Psoas muscle (tissue), 8 donors: Measurements from ENCODE around the gene HOXD9. TPM values are rescaled to one million over a fixed set of nuclear protein-coding genes. Genes with fewer than 3 reads are reported as not detected.
A peak's percentile ranks its signal among the peaks of the same experiment; 100 is the strongest.

ENCODE experiments used
- ATAC-seq, 4 donors: fragments of 200-7000 bp; cut with Tn5 transposase; one replicate each; pipeline ENCODE4 v1.9.1; 2020; ENCODE audit warnings: moderate library complexity in 3 of 4, mild to moderate bottlenecking in 2 of 4
- DNase-seq, 2 donors: peaks; one replicate each; pipeline ENCODE4 v3.0.0-alpha.2; 2020
- H3K27ac ChIP-seq: fragments of 200-600 bp; one replicate; pipeline ENCODE4 v1.8.0; 2022
- H3K27me3 ChIP-seq, 3 donors: fragments of 200-600 bp in 1 of 3; one replicate each; pipeline versions ENCODE4 v1.6.1 to v1.8.0; 2013 to 2022; ENCODE audit warnings: low read length in 2 of 3, mild to moderate bottlenecking in 2 of 3, moderate library complexity in 1 of 3; ENCODE audit not compliant: insufficient read depth in 3 of 3
- H3K36me3 ChIP-seq, 2 donors: fragments of 200-600 bp in 1 of 2; one replicate each; pipeline versions ENCODE4 v1.6.1 to v1.8.0; 2013 to 2022; ENCODE audit warnings: low read depth in 1 of 2, mild to moderate bottlenecking in 1 of 2, moderate library complexity in 1 of 2; ENCODE audit not compliant: insufficient read depth in 1 of 2
- H3K4me1 ChIP-seq: fragments of 200-600 bp; one replicate; pipeline ENCODE4 v1.8.0; 2022
- H3K4me3 ChIP-seq: fragments of 200-600 bp; one replicate; pipeline ENCODE4 v1.8.0; 2022; ENCODE audit warnings: mild to moderate bottlenecking
- H3K9me3 ChIP-seq: fragments of 200-600 bp; one replicate; pipeline ENCODE4 v1.8.0; 2022
- WGBS, 3 donors: extraction: QIAGEN DNeasy Blood & Tissue Kit; methylation state at CpG; one replicate each; pipeline versions ENCODE4 v1.1.6 to v1.1.7; 2013; 5-methylcytosine and 5-hydroxymethylcytosine counted together
- intact Hi-C, 2 donors: fragments of 100-400 bp; cut with DNase I; formaldehyde crosslinking; loops; one replicate each; pipeline versions ENCODE4 v1.11.0 to v1.14.2; 2022
- polyA plus RNA-seq, 3 donors: library from polyadenylated mRNA; stranded (reverse); fragments of 200-250 nt; gene quantifications; one replicate each; pipeline ENCODE4 v1.2.3, GENCODE V29; 2013
- total RNA-seq, 4 donors: library from RNA; stranded (reverse); fragmentation: NEBNext Ultra II Directional in 2 of 4; extraction: Animal tissue kit (Norgen Biotek cat#: 25700) in 2 of 4; gene quantifications; one replicate each; pipeline versions ENCODE4 v1.2.1 to v1.2.4, GENCODE V29; 2021 to 2023
- TF ChIP-seq, protein P1 (sequence below): fragments of 200-600 bp; IDR thresholded peaks from one replicate; pipeline ENCODE4 v1.8.0; 2022; ENCODE audit warnings: antibody characterized with exemption
- donor health status: healthy with polysubstance abuse.
- donor health status: DM: no; HTN: no; CAD: no; lungs with moderate emphysema.
- donor health status: Bipolar disorder and iron deficiency.
- donor health status: healthy.
- donor health status: DM: yes; HTN: yes; CAD: no.
- donor health status: DM: no; HTN: no; CAD: no.
- donor health status: DM: no; HTN: no; CAD: no.
- donor health status: DM: yes; HTN: yes; CAD: no.

HOXD9 gene
- total and polyA plus RNA-seq, 7 donors: 0.43 to 4.4 (median 1.7) TPM

DNA sequence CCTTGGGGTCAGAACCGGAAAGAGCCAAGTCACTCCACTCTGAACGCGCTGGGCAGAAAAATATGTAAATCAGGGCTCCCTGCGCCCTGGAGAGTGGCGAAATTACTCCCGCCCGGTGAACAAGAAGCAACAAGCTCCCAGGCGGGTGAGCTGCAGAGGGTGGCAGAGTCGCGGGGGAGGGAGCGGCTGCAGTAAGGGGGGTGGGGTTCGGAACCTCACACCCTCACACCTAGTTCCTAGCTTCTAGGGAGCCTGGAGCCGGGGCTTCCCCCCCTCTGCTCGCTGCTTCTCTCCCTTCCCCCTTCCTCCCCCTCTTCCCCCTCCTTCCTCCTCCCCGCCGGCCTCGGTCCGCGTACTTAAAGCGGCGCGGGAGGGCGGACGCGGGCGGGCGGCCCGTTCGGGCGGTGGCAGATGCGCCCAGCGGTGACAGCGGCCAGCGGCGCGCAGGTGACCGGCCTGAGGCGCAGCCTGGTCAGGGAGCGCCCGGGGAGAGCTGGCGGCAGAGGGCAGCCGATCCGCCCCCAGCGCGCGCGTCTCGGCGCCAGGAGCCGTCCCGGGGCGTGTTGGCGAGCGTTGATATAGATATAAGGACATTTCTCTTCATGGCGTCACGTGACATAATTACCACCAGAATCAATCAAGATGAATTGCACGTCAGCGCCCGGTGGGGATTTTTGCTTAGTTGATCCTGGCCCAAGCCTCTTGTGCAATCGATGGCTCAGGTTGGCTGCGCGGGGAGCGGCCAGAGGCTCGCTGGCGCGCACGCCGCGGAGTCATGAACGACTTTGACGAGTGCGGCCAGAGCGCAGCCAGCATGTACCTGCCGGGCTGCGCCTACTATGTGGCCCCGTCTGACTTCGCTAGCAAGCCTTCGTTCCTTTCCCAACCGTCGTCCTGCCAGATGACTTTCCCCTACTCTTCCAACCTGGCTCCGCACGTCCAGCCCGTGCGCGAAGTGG, 15.7 kb upstream of the HOXD9 start, which contains the start of gene HOXD11:
Gene HOXD11 (plus strand): TSS at position 700 of the 959 bp plus-strand sequence. CDS start 76 bp downstream, at position 776.
- intact Hi-C loops: no loop called here
- H3K4me3 ChIP-seq: peak within 1 kb of the TSS; percentile 54
- H3K4me1 ChIP-seq: peaks cover 14% of the 10 kb centered on the region
- ATAC-seq: peak; percentile 26 to 76 (median 68)
- H3K27me3 ChIP-seq: peaks cover 4 to 99% (median 62%) of the 10 kb centered on the region in 3 donors
- 2 to 3% (median 2%) methylated on average over 59 to 85 of the region's 85 CpGs for WGBS, 3 donors
- H3K9me3 ChIP-seq: no peaks in the 10 kb centered on the region
- H3K36me3 ChIP-seq: no peaks in the 10 kb centered on the region
- no peak within 1 kb of the TSS for H3K27ac ChIP-seq
- TF ChIP-seq, protein P1, sequence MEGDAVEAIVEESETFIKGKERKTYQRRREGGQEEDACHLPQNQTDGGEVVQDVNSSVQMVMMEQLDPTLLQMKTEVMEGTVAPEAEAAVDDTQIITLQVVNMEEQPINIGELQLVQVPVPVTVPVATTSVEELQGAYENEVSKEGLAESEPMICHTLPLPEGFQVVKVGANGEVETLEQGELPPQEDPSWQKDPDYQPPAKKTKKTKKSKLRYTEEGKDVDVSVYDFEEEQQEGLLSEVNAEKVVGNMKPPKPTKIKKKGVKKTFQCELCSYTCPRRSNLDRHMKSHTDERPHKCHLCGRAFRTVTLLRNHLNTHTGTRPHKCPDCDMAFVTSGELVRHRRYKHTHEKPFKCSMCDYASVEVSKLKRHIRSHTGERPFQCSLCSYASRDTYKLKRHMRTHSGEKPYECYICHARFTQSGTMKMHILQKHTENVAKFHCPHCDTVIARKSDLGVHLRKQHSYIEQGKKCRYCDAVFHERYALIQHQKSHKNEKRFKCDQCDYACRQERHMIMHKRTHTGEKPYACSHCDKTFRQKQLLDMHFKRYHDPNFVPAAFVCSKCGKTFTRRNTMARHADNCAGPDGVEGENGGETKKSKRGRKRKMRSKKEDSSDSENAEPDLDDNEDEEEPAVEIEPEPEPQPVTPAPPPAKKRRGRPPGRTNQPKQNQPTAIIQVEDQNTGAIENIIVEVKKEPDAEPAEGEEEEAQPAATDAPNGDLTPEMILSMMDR: no peak
- DNase-seq: no peak

- 1 to 4% (median 3%) methylated on average over 25 to 59 of the region's 59 CpGs for WGBS, 3 donors
- H3K4me3 ChIP-seq: no peak overlapping the region
- ATAC-seq (no peak), DNase-seq (no peak)
- H3K36me3 ChIP-seq: no peaks in the 10 kb centered on the region
- TF ChIP-seq, protein P1: no peak
- intact Hi-C loops: no loop called here
- peaks cover 4 to 99% (median 68%) of the 10 kb centered on the region in 3 donors for H3K27me3 ChIP-seq
- H3K9me3 ChIP-seq: no peaks in the 10 kb centered on the region
- no peak overlapping the region for H3K27ac ChIP-seq
- peaks cover 14% of the 10 kb centered on the region for H3K4me1 ChIP-seq
Measured at GRCh38 chr2:176107731-176108181, 14.8 kb upstream of the HOXD9 start.

DNA sequence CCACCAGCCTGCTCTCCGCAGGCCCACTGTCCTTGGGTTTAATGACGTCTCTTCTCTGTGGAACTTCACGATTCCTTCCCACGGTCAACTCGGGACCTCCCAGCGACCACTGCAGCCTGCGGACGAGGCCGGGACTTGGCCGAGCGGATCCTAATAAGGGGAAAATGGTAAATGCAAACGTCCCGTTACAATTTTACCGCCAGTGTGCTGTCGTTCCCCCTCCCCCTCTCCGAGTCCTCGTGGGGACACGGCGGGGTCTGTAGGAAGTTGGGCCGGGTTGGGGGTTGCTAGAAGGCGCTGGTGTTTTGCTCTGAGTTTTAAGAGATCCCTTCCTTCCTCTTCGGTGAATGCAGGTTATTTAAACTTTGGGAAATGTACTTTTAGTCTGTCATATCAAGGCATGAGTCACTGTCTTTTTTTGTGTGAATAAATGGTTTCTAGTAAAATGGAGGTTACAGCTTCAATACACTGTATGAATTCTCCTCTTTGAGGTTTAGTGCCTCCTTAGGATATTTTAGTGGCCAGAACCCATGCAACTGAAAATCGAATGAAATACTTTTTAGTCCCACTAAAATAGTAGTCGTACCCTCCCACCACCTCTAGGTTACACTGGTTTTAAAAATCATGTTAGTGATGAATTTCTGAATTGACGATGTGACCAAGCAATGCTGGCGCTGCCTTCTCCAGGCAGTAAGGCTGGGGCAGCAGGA, 13.2 kb upstream of the HOXD9 start:
- Histone ChIP-seq H3K36me3 (no peaks in the 10 kb centered on the region), H3K27ac (no peak overlapping the region), H3K27me3 (peaks cover 2 to 99% (median 70%) of the 10 kb centered on the region in 3 donors), H3K4me1 (peaks cover 9% of the 10 kb centered on the region), H3K9me3 (no peaks in the 10 kb centered on the region), H3K4me3 (no peak overlapping the region)
- 21 to 26% (median 22%) methylated on average over 26 of the region's 26 CpGs for WGBS, 3 donors
- ATAC-seq: no peak
- TF ChIP-seq, protein P1: no peak
- intact Hi-C loops: no loop called here
- no peak for DNase-seq

- ATAC-seq (no peak), DNase-seq (no peak)
- intact Hi-C loops: loop anchor here in 1 of 2 donors (5.0 kb wide), 1 partner anchor 33 kb away; no protein-coding TSS in a partner anchor
- TF ChIP-seq, protein P1: no peak
- 44 to 51% (median 49%) methylated on average over 4 of the region's 4 CpGs for WGBS, 3 donors
- no peaks in the 10 kb centered on the region for H3K36me3 ChIP-seq
- H3K27ac ChIP-seq: no peak overlapping the region
- no peak overlapping the region for H3K4me3 ChIP-seq
- peaks cover 2 to 99% (median 69%) of the 10 kb centered on the region in 3 donors for H3K27me3 ChIP-seq
- H3K9me3 ChIP-seq: no peaks in the 10 kb centered on the region
- H3K4me1 ChIP-seq: peaks cover 4% of the 10 kb centered on the region
Measured at GRCh38 chr2:176109946-176110345, 12.6 kb upstream of the HOXD9 start.
